Peyer's patch (tissue), 4 donors: ENCODE measurements around the gene WIPF3.

Source experiments
- POLR2A ChIP-seq, 2 donors: fragments of 450-650 bp; IDR thresholded peaks; one replicate each; pipeline ENCODE4 v1.5.1; 2017; ENCODE audit warnings: antibody characterized with exemption in 2 of 2, mild to moderate bottlenecking in 2 of 2, moderate library complexity in 2 of 2
- TF ChIP-seq, protein P1 (sequence below), 6 experiments: fragments of 450-650 bp in 4 of 6; fragments of 200-600 bp in 2 of 6; sonication (generic) in 1 of 6; IDR thresholded peaks; one replicate each; pipeline ENCODE4 v1.5.1; 2017 to 2019; ENCODE audit warnings: antibody characterized with exemption in 6 of 6, mild to moderate bottlenecking in 3 of 6, moderate library complexity in 1 of 6

DNA sequence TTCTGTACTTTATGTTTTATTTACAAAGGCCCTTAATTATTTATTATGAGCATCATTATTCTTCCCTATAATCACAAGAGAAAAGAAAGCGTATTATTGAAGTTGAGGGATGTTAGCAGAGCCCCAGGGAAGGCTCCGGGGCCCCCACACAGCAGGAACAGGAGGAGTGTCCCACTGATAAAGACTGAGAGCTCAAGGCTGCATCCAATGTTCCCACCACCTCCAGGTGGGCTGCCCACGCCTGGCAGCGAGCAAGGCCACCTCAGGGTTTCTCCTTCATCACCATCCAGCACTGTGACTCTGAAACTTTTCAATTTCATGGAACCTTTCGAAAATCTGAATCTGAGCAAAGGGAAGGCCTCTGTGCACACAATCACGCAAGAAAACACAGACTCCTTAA lies 35.9 kb upstream of the WIPF3 start:
- TF ChIP-seq POLR2A (IDR thresholded peaks at IDR 0.05) = no peak
- TF ChIP-seq, protein P1, sequence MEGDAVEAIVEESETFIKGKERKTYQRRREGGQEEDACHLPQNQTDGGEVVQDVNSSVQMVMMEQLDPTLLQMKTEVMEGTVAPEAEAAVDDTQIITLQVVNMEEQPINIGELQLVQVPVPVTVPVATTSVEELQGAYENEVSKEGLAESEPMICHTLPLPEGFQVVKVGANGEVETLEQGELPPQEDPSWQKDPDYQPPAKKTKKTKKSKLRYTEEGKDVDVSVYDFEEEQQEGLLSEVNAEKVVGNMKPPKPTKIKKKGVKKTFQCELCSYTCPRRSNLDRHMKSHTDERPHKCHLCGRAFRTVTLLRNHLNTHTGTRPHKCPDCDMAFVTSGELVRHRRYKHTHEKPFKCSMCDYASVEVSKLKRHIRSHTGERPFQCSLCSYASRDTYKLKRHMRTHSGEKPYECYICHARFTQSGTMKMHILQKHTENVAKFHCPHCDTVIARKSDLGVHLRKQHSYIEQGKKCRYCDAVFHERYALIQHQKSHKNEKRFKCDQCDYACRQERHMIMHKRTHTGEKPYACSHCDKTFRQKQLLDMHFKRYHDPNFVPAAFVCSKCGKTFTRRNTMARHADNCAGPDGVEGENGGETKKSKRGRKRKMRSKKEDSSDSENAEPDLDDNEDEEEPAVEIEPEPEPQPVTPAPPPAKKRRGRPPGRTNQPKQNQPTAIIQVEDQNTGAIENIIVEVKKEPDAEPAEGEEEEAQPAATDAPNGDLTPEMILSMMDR (IDR thresholded peaks at IDR 0.05) = no peak
